HG03045 (cell line): ENCODE measurements around the gene GOPC.
"Not testable (repeated sequence)": the region's sequence is repeated elsewhere in the genome, so short reads cannot be mapped to it uniquely, and the experiment has no call there.

ENCODE experiments used
- ATAC-seq: cut with Tn5 transposase; IDR thresholded peaks from one replicate; pipeline ENCODE4 v1.9.1; 2021; ENCODE audit warnings: mild to moderate bottlenecking, moderate library complexity; ENCODE audit not compliant: unreplicated experiment

Gene GOPC

DNA sequence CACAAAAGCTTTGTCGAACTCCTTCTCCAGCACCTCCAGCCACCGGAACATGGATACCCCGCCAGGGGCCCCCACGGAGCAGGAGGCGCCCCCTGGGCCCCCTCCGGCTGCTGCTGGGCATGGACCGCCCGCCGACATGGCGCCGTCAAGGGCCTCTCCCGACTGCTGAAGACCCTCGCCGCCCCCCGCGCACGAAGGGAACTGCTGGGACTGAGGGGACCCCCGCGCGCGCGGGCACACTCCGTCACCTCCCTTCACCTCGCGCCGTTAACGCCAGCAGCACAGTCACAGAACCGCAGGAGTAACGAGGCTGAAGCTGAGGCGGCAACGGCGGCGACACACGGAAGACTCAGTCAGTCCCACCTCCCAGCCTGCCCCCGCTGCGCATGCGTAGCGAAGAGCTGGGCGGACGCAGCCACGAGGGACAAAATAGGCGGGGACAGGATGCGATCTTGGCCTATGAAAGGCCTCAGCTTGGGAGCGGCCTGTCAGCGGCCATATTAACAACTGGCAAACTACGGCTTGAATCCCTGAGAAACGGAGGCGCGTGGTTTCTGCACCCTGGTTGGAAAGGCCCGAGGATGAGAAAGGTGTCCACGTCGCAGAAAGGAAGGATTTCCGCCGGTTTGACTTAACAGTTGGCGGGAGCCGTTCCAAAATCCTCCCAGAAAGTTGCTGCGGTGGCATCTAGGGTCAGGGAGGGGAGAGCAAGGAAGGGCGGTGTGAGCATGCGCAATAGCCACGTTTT, at the start of gene GOPC:
GOPC (minus strand) TSS at position 361 of the 748 bp plus-strand sequence; CDS start at position 138, 223 bp downstream.
- peak; percentile 94 for ATAC-seq

DNA sequence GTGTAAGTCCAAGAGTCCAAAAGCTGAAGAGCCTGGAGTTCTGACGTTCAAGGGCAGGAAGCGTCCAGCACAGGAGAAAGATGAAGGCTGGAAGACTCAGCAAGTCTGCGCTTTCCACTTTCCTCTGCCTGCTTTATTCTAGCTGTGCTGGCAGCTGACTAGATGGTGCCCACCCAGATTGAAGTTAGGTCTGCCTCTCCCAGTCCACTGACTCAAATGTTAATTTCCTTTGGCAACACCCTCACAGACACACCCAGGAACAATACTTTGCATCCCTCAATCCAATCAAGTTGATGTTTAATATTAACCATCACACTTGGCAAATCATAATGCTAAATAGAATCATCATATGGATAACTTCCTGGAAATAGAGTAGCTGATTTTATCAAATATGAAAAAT, 49.7 kb upstream of the GOPC start:
- not testable (repeated sequence) for ATAC-seq

GRCh38 chr6:117642976-117643375, 40.7 kb upstream of the GOPC start:
- ATAC-seq, result no peak

DNA sequence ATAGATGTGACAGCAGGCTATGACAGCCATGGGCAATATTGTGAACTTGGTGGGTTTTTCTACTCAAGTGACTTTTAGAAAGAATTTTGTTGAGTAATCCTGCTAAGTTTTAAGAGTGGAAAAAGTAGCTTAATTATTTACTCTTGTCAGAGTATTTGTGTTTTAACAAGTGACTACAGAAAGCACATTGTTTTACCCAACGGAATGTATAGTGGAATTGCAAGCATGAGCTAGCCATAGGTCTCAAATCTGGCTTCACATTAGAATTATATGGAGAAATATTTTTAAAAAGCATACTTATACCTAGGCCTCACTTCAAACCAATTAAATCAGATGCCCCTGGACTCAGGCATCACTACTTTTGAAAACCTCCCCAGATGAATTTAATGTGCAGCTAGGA, 35.5 kb upstream of the GOPC start:
- ATAC-seq, result no peak

DNA sequence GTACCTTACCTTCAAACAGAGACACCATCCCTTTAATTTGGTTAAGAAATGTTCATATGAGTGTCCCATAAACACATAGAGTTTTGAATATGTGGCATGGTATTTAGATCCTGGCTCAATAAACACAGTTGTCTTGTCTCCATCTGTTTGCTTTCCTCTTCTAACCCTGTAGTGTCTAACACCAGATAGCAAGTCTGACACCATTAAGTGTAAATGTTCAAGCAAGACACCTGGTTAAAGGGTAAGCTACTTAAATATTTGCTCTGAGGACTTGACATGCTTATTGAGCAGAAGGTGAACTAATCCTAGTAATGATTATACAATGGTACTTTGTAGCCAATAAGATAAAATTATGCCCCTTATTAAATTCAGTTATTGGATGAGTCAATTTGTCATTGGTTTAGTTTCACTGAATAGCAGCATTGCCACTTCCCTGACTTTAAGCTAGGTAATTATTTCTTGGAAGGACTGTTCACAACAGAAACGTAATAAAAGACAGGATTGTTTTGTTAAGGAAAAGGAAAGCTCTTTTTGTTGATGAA, 26.9 kb upstream of the GOPC start:
- no peak for ATAC-seq

DNA sequence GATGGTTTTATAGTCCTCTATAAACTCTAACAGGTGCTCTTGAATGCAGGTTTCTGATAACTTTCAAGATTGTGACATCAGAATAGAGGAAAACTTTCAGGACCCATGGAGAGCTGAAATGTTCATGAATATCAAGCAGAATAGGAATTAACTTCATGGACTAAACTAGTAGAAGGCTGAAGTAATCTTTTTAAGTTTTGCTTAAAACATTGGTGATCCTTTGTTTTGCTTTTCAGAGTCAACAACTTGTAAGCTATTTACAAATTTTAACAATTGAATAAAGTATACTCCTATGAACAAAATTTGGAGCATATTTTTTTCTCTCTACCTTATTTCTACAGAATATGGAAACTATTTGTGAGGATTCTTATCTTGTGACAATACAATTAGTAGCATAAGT, 25.2 kb upstream of the GOPC start:
- ATAC-seq, result no peak

DNA sequence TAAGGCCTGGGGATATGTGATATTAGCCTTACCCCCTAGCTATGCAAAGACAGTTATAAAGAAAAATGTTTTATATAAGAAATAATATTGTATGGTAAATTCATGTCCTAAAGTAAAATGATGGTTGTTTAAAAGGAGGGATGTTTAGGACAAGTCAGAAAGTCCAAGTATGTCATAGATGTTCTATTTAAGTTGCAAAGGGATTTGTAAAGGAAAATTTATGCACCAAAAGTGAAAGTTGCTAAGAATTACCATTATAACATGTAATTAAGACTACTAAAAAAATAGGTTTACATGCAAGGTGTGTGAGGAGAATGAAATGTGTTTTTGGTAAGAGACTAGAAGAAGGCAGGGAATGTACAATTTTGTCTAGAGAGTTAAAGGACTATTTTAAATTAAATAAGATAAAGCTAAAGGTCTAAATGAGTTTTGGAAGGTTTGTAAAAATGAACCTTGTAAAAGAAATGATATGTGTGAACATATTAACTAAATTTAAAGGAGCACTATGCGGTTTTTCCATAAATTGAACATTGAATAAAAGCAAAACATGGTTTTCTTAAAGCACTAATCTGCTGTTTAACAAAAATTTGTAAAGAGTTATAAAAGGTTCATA, 22.7 kb upstream of the GOPC start:
- no peak for ATAC-seq

GRCh38 chr6:117619178-117619577, 16.9 kb upstream of the GOPC start:
- no peak for ATAC-seq

- no peak for ATAC-seq
Observed at GRCh38 chr6:117617210-117618035, 15.1 kb upstream of the GOPC start.

DNA sequence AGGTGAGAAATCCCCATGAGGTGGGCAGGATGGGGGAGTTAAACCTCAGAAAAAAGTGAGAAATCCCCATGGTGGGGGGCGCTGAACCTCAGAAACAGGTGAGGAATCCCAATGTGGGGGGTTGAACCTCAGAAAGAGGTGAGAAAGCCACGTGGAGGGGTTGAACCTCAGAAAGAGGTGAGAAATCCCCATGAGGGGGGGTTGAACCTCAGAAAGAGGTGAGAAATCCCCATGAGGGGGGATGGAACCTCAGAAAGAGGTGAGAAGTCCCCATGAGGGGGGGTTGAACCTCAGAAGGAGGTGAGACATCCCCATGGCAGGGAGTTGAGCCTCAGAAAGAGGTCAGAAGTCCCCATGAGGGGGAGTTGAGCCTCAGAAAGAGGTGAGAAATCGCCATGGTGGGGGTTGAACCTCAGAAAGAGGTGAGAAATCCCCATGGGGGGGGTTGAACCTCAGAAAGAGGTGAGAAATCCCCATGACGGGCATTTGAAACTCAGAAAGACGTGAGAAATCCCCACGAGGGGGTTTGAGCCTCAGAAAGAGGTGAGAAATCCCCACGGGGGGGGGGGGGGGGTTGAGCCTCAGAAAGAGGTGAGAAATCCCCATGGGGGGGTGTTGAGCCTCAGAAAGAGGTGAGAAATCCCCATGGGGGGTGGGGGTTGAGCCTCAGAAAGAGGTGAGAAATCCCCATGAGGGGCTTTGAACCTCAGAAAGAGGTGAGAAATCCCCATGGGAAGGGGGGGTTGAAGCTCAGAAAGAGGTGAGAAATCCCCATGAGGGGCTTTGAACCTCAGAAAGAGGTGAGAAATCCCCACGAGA, 14.3 kb upstream of the GOPC start:
- no peak for ATAC-seq

- ATAC-seq, result no peak
Observed at GRCh38 chr6:117615750-117616390, 13.6 kb upstream of the GOPC start.

DNA sequence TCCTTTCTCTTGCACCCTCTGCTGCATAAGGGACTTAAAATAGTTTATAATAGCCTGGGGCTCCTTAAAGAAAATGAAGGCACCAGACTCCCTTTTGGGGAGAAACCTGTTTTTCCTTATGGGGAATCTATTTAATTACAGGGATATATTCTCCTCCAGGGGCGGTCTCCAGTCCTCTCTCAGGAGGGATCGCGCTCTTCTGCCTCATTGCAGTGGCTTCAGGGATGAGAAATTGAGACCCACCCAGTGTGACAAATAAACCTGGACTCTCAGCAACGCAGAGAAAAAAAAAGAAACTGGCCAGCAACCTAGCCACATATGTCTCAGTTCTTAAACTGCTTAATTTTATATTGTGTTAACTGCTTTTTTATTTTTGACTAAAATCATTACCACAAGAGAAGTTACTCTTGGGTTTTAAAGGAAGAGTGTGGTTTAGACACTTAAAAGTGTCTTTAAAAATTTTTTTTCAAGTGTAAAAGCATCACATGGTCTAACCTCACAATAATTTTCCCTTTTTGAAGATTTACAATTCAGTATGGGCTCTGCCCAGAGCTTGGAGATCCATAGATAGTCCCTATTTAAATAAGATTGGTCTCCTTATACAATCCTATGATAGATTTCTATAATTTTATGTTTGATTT, 11.7 kb upstream of the GOPC start:
- no peak for ATAC-seq

GRCh38 chr6:117607511-117607910, 5.2 kb upstream of the GOPC start:
- ATAC-seq, result no peak

- ATAC-seq, result peak; percentile 44
Observed at GRCh38 chr6:117605169-117605826, 3.0 kb upstream of the GOPC start.

GRCh38 chr6:117603821-117604220, 1.5 kb upstream of the GOPC start:
- no peak for ATAC-seq

- no peak for ATAC-seq
Observed at GRCh38 chr6:117602899-117603588, 733 bp upstream of the GOPC start.

DNA sequence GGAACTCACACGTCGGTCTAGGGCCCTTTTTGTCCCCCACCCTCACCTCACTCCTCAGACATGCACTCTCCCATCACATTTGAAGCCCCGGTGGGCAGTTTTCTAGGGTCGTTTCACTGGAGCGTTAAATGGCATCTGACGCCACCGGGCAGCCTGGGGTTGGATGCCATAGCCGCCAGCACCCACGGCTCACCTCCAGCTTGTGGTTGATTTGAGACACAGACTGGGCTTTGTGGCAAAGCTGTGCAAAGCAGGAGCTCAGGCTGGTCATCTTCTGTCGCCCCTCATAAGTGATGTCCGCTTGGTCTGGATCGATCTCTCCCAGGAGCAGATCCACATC, 530 bp downstream of the GOPC start:
- ATAC-seq, result peak; percentile 18

GRCh38 chr6:117600008-117600743, 2.1 kb downstream of the GOPC start:
- no peak for ATAC-seq
